Osteoblast (primary cell): ENCODE measurements around the gene PTPRE. TPM values are rescaled to one million over a fixed set of nuclear protein-coding genes. Genes with fewer than 3 reads are reported as not detected.

Source experiments
- DNase-seq: peaks from one replicate; pipeline ENCODE4 v3.0.0; 2011; ENCODE audit warnings: low spot score, mixed read lengths; ENCODE audit not compliant: insufficient read length; ENCODE audit errors: missing footprints
- H2AFZ ChIP-seq: 2 replicates; pipeline ENCODE4 v1.6.0; 2011; ENCODE audit warnings: mild to moderate bottlenecking, low read length
- H3K27ac ChIP-seq: 2 replicates; pipeline ENCODE4 v1.5.1; 2011; ENCODE audit warnings: mild to moderate bottlenecking, low read depth, low read length, moderate library complexity
- H3K27me3 ChIP-seq: 2 replicates; pipeline ENCODE4 v1.6.0; 2012; ENCODE audit warnings: mild to moderate bottlenecking, control low read depth, inconsistent platforms, low read length, moderate library complexity; ENCODE audit not compliant: insufficient read depth
- H3K36me3 ChIP-seq: 2 replicates; pipeline ENCODE4 v1.5.1; 2011; ENCODE audit warnings: mild to moderate bottlenecking, low read length, control low read depth, moderate library complexity; ENCODE audit not compliant: insufficient read depth
- H3K4me1 ChIP-seq: 2 replicates; pipeline ENCODE4 v1.5.1; 2011; ENCODE audit warnings: mild to moderate bottlenecking, low read length, control low read depth, moderate library complexity; ENCODE audit not compliant: insufficient read depth
- H3K4me2 ChIP-seq: 2 replicates; pipeline ENCODE4 v1.6.0; 2011; ENCODE audit warnings: mild to moderate bottlenecking, low read length; ENCODE audit not compliant: insufficient read depth
- H3K4me3 ChIP-seq: fragments of 200-600 bp; sonication (generic); 3 replicates; pipeline ENCODE4 v1.5.1; 2012; ENCODE audit warnings: mild to moderate bottlenecking, low read length, inconsistent platforms; ENCODE audit not compliant: insufficient read depth
- H3K79me2 ChIP-seq: 2 replicates; pipeline ENCODE4 v1.6.0; 2012; ENCODE audit warnings: mild to moderate bottlenecking, low read length, control low read depth, inconsistent platforms; ENCODE audit not compliant: insufficient read depth
- H3K9me3 ChIP-seq: 2 replicates; pipeline ENCODE4 v1.5.1; 2011; ENCODE audit warnings: low read depth, low read length, control low read depth
- H4K20me1 ChIP-seq: 2 replicates; pipeline ENCODE4 v1.6.0; 2012; ENCODE audit warnings: mild to moderate bottlenecking, low read length, control low read depth; ENCODE audit not compliant: insufficient read depth
- CTCF ChIP-seq: IDR thresholded peaks from 2 replicates; pipeline ENCODE4 v1.5.1; 2011; ENCODE audit warnings: mild to moderate bottlenecking, low read depth, low read length, moderate library complexity; ENCODE audit errors: extremely low read depth
- total RNA-seq: library from RNA; depleted of rRNA; stranded (reverse); fragments of >200 nt; gene quantifications from 2 replicates; pipeline ENCODE4 v1.2.3, GENCODE V29; 2012

The PTPRE gene
- total RNA-seq, 1 donor = 9.0 TPM

GRCh38 chr10:127918572-127918971, 11.7 kb downstream of the PTPRE start:
- Histone ChIP-seq H3K27ac (peak overlapping the region; percentile 96), H4K20me1 (no peaks in the 10 kb centered on the region), H3K9me3 (no peaks in the 10 kb centered on the region), H3K4me2 (no peak overlapping the region), H3K79me2 (peaks cover 5% of the 10 kb centered on the region), H3K4me3 (no peak overlapping the region), H3K27me3 (no peaks in the 10 kb centered on the region), H2AFZ (no peak overlapping the region), H3K36me3 (no peaks in the 10 kb centered on the region), H3K4me1 (peaks cover 38% of the 10 kb centered on the region)
- TF ChIP-seq CTCF = no peak
- no peak for DNase-seq

DNA sequence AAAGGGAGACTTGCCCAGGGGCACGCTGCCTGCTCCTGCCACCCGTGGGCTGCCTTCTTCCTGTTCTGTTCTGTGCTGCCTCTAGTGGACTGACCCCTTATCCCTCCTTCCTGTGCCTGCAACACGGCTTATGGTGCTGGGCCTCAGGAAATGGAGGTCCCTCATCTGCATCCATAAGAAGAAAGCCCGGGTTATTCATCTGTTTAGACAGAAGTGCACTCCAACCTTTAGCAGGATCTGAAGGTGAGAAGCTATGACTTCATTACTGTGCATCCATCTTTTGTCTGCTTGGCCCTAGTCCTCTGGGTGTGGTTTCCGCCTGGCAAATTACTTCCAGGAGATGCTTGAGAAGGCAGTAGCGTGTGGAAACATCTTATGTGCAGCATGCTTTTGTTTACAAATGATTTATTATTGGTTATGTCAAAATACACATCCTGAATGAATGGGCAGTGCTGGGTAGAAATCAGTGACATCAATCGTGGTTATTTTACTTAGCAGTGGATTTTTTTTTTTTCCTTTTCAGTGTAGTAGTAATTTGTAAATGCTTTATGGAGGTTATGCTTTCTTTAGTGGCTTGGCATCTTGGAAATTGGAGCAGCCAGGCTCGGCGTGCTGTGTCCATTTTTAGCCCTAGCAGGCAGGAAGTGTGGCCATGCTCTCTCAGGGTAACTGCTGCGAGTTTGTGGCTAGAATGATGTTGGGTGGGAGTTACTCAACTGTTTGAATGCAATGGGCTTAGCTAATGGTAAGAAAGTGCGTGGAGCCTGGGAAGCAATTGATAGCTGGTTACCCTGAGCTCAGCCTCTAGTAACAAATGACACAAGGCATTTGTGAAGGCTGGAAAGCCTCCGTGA, 12.7 kb downstream of the PTPRE start:
- peak overlapping the region; percentile 17 for H2AFZ ChIP-seq
- H3K79me2 ChIP-seq = peaks cover 9% of the 10 kb centered on the region
- H3K4me2 ChIP-seq = peak overlapping the region; percentile 46
- no peak overlapping the region for H3K4me3 ChIP-seq
- H3K9me3 ChIP-seq = no peaks in the 10 kb centered on the region
- H3K27ac ChIP-seq = peak overlapping the region; percentile 96
- no peaks in the 10 kb centered on the region for H4K20me1 ChIP-seq
- H3K4me1 ChIP-seq = peaks cover 40% of the 10 kb centered on the region
- H3K36me3 ChIP-seq = no peaks in the 10 kb centered on the region
- H3K27me3 ChIP-seq = no peaks in the 10 kb centered on the region
- peak; percentile 45 for TF ChIP-seq CTCF
- DNase-seq = peak; percentile 88

DNA sequence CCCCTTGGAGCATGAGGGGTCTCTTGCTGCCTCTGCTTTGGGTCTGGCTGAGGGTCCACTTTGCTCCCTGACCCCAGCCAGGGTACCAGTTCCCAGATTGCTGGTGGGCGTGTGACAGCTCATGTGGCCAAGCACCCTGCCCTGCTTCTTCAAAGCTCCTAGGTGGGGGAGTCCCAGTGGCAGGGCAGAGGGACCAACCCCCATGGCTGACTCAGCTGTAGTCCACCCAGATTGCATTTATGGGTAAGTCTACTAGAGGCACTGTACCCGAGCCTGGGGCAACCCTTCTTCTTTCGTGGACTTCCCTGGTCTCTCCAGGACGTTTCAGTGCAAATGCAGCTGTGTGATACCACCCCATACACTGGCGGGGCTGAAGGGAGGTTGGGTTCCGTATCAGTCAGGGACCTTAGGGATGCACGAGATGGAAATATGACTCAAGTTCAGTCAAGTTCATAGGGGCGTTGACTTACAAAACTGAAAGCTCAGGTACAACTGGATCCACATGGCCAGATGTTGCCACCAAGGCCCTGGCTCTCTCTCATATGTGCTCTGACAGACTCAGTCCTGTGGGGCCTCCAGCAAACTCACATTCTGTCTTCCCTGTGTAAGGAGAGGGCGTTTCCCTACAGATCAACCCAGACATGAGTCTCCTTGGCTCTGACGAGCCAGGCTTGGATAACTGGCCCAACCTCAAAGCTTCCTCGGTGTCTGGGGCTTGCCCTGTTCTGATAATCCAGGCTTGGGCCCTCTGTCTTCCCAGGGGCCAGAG, 13.6 kb downstream of the PTPRE start:
- no peak for DNase-seq
- H3K4me1 ChIP-seq = peaks cover 40% of the 10 kb centered on the region

More for the DNA sequence above, 13.6 kb downstream of the PTPRE start:
- peak overlapping the region; percentile 96 for H3K27ac ChIP-seq
- H3K27me3 ChIP-seq = no peaks in the 10 kb centered on the region
- TF ChIP-seq CTCF = no peak
- no peaks in the 10 kb centered on the region for H3K9me3 ChIP-seq
- no peak overlapping the region for H2AFZ ChIP-seq
- no peak overlapping the region for H3K4me3 ChIP-seq
- no peaks in the 10 kb centered on the region for H3K36me3 ChIP-seq
- H3K79me2 ChIP-seq = peaks cover 9% of the 10 kb centered on the region
- no peaks in the 10 kb centered on the region for H4K20me1 ChIP-seq
- peak overlapping the region; percentile 46 for H3K4me2 ChIP-seq
